Breast epithelium (tissue), 4 donors: ENCODE measurements around the gene ERN1. TPM values are rescaled to one million over a fixed set of nuclear protein-coding genes. Genes with fewer than 3 reads are reported as not detected.

Experiments
- DNase-seq, 2 donors: peaks; one replicate each; pipeline ENCODE4 v3.0.0-alpha.2; 2019; ENCODE audit warnings: low spot score in 2 of 2
- H3K27ac ChIP-seq, 2 donors: fragments of 200-600 bp; sonication (generic) in 1 of 2; one replicate each; pipeline ENCODE4 v1.5.1; 2016 to 2019; ENCODE audit warnings: mild to moderate bottlenecking in 1 of 2
- H3K27me3 ChIP-seq, 2 donors: fragments of 200-600 bp; sonication (generic) in 1 of 2; one replicate each; pipeline versions ENCODE4 v1.5.1 to v1.6.0; 2017 to 2019; ENCODE audit warnings: control low read depth in 1 of 2, mild to moderate bottlenecking in 1 of 2
- H3K36me3 ChIP-seq: fragments of 200-600 bp; one replicate; pipeline ENCODE4 v1.5.1; 2019
- H3K4me1 ChIP-seq, 2 donors: fragments of 200-600 bp; sonication (generic); one replicate each; pipeline ENCODE4 v1.5.1; 2016 to 2019; ENCODE audit warnings: control low read depth in 1 of 2
- H3K4me3 ChIP-seq, 3 donors: fragments of 200-600 bp; sonication (generic); 1 replicate in 2 of 3; 2 replicates in 1 of 3; pipeline ENCODE4 v1.5.1; 2016 to 2019; ENCODE audit warnings: mild to moderate bottlenecking in 3 of 3, moderate library complexity in 2 of 3
- H3K9me3 ChIP-seq, 2 donors: fragments of 200-600 bp; sonication (generic) in 1 of 2; one replicate each; pipeline ENCODE4 v1.5.1; 2016 to 2019; ENCODE audit warnings: control low read depth in 1 of 2
- POLR2A ChIP-seq: fragments of 450-650 bp; IDR thresholded peaks from one replicate; pipeline ENCODE4 v1.6.1; 2016; ENCODE audit warnings: antibody characterized with exemption, mild to moderate bottlenecking, moderate library complexity
- POLR2AphosphoS5 ChIP-seq, 3 donors: sonication (generic); formaldehyde crosslinking; IDR thresholded peaks; one replicate each; pipeline ENCODE4 v1.6.1; 2017; ENCODE audit warnings: antibody characterized with exemption in 3 of 3
- intact Hi-C: fragments of 100-400 bp; cut with DNase I; formaldehyde crosslinking; loops from one replicate; pipeline ENCODE4 v1.15.1; 2023; ENCODE audit warnings: low total_unique reads
- total RNA-seq, 3 donors: library from RNA; depleted of rRNA; stranded (reverse); fragments of >200 nt; gene quantifications; one replicate each; pipeline ENCODE4 v1.1.0, GENCODE V29; 2016
- TF ChIP-seq, protein P1 (sequence below), 3 donors: fragments of 450-650 bp; IDR thresholded peaks; one replicate each; pipeline ENCODE4 v1.5.1; 2016 to 2017; ENCODE audit warnings: antibody characterized with exemption in 3 of 3, mild to moderate bottlenecking in 3 of 3, moderate library complexity in 3 of 3

Gene ERN1
- total RNA-seq, 3 donors from 2014 or later, result 13.1 to 40.8 (median 34.7) TPM

GRCh38 chr17:64113006-64113405 is 16.9 kb downstream of the ERN1 start:
- Histone ChIP-seq H3K27me3 (no peaks in the 10 kb centered on the region), H3K4me3 (no peak overlapping the region), H3K36me3 (no peaks in the 10 kb centered on the region), H3K9me3 (no peaks in the 10 kb centered on the region), H3K4me1 (no peaks in the 10 kb centered on the region), H3K27ac (no peak overlapping the region)
- no peak for DNase-seq
- intact Hi-C loops, result no loop called here
- TF ChIP-seq POLR2AphosphoS5 (IDR thresholded peaks at IDR 0.05) (no peak), POLR2A (no peak)
- TF ChIP-seq, protein P1, sequence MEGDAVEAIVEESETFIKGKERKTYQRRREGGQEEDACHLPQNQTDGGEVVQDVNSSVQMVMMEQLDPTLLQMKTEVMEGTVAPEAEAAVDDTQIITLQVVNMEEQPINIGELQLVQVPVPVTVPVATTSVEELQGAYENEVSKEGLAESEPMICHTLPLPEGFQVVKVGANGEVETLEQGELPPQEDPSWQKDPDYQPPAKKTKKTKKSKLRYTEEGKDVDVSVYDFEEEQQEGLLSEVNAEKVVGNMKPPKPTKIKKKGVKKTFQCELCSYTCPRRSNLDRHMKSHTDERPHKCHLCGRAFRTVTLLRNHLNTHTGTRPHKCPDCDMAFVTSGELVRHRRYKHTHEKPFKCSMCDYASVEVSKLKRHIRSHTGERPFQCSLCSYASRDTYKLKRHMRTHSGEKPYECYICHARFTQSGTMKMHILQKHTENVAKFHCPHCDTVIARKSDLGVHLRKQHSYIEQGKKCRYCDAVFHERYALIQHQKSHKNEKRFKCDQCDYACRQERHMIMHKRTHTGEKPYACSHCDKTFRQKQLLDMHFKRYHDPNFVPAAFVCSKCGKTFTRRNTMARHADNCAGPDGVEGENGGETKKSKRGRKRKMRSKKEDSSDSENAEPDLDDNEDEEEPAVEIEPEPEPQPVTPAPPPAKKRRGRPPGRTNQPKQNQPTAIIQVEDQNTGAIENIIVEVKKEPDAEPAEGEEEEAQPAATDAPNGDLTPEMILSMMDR (IDR thresholded peaks at IDR 0.05), result no peak

DNA sequence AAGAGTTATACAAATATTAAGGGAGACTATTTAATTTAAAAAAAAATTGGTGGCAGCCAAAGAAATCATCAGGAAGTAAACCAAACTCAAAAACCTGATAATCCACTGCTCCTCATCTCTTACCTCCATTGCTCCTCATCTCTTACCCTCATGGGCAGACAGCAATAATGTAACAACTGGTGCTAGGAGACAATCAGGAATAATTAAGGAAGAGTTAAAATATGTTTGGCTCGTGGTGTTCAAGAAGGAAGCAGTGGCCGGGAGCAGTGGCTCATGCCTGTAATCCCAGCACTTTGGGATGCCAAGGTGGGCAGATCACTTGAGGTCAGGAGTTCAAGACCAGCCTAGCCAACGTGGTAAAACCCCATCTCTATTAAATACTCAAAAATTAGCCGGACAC is 18.1 kb downstream of the ERN1 start:
- Histone ChIP-seq H3K27ac (no peak overlapping the region), H3K9me3 (no peaks in the 10 kb centered on the region), H3K36me3 (no peaks in the 10 kb centered on the region), H3K4me1 (no peaks in the 10 kb centered on the region), H3K27me3 (no peaks in the 10 kb centered on the region), H3K4me3 (no peak overlapping the region)
- intact Hi-C loops, result no loop called here
- no peak for DNase-seq
- TF ChIP-seq POLR2AphosphoS5 (IDR thresholded peaks at IDR 0.05), result no peak
- TF ChIP-seq, protein P1 (IDR thresholded peaks at IDR 0.05), result no peak
- TF ChIP-seq POLR2A, result no peak

DNA sequence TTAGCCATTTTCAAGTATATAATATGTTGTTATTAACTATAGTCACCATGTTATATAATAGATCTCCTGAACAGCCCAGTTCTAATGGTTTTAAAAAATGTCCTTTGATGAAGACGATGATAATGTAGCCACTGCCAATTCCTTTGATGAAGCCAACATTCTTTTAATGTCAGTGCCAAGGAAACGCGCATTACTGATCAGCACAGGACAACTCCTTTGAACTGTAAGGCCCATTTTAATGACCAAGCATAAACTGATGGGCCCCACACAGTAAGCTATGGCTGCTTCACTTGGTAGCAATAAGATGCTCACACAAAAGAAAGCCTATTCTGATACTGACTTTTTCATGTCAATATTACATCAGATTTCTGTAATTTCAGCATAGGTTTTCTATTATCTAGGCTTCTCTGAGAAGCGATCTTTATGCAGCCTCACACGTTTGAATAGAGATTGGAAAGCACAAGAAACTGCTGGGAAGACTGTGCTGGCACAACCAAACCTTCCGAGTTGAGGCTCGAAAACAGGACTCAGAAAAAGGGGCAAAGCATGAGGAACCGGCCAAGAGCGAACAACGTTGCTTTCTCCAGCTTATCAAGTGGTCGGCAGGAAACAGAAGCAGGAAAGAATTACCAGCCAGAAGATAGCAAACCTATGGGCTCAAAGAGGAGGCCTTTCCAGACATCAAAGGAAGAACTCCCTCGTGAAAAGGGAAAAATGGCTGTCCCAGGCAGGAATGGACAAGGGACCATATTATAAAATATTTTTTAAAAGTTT is 19.4 kb downstream of the ERN1 start:
- Histone ChIP-seq H3K9me3 (no peaks in the 10 kb centered on the region), H3K27ac (no peak overlapping the region), H3K27me3 (no peaks in the 10 kb centered on the region), H3K4me1 (no peaks in the 10 kb centered on the region), H3K36me3 (no peaks in the 10 kb centered on the region), H3K4me3 (no peak overlapping the region)
- no peak for DNase-seq
- intact Hi-C loops, result no loop called here
- TF ChIP-seq POLR2AphosphoS5 (IDR thresholded peaks at IDR 0.05) (no peak), POLR2A (no peak)
- TF ChIP-seq, protein P1 (IDR thresholded peaks at IDR 0.05), result no peak

DNA sequence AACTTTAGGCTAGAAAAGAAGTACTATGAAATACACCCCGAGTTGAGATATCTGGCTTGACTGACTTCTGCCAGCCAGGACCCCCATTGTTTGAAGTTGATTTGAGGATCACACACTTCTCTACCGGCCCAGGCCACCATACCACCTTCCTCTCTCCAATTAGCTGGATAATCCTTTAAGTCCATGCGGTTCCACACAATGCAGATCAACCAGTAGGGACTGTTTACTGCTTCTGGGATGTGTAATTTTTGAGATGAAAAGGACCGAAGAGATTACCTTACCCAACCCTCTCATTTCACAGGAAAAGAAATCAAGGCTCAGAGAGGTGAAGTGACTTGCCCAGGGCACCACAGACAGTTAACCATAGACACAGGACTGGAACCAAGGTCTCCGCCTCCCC is 20.5 kb downstream of the ERN1 start:
- no peak for DNase-seq
- intact Hi-C loops, result no loop called here
- Histone ChIP-seq H3K36me3 (no peaks in the 10 kb centered on the region), H3K4me1 (no peaks in the 10 kb centered on the region), H3K4me3 (no peak overlapping the region), H3K27ac (peak overlapping the region; percentile 41 to 58), H3K9me3 (no peaks in the 10 kb centered on the region), H3K27me3 (no peaks in the 10 kb centered on the region)
- no peak for TF ChIP-seq POLR2AphosphoS5 (IDR thresholded peaks at IDR 0.05)
- TF ChIP-seq, protein P1 (IDR thresholded peaks at IDR 0.05), result no peak
- TF ChIP-seq POLR2A, result no peak

DNA sequence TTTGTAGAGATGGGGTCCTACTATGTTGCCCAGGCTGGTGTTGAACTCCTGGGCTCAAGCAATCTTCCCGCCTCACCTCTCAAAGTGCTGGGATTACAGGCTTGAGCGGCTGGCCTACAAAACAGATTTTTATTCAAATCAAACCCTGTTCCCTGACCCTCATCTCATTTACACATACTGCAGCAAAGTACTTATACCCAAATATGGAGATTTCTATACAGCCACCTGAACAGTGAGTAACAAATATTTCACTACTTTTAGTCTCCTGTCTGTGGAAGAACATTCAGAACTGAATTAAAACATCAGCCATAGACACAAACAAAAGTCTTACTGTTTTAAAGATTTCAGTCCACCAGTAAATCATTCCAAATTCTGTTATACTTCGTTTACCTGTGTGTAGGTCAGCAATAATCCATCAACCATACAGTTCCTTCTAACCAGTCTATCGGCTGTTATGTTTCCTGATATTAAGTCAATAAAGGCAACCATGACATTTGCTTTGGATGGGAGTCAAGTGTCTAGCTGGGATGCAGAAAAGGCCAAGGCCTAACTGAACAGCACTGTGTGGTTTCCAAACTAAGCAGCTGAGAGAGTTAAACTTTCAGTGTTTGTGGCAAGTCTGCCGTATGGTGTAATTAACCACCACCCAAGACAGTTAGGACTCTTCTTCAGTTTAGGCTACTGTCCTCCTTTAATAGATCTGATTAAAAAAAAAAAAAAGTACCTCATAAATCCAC is 22.3 kb downstream of the ERN1 start:
- TF ChIP-seq POLR2AphosphoS5 (IDR thresholded peaks at IDR 0.05) (no peak), POLR2A (no peak)
- TF ChIP-seq, protein P1 (IDR thresholded peaks at IDR 0.05), result no peak
- no peak for DNase-seq
- Histone ChIP-seq H3K4me3 (no peak overlapping the region), H3K27me3 (no peaks in the 10 kb centered on the region), H3K36me3 (no peaks in the 10 kb centered on the region), H3K4me1 (no peaks in the 10 kb centered on the region), H3K27ac (peak overlapping the region; percentile 56 to 58), H3K9me3 (no peaks in the 10 kb centered on the region)
- intact Hi-C loops, result no loop called here
